Mammary epithelial cell (primary cell): ENCODE data around the gene WTAP.
"Not testable (repeated sequence)": the region's sequence is repeated elsewhere in the genome, so short reads cannot be mapped to it uniquely, and the experiment has no call there.

Source experiments
- EZH2 ChIP-seq: IDR thresholded peaks from 2 replicates; pipeline ENCODE4 v1.6.1; 2012; ENCODE audit warnings: low read length, inconsistent platforms, borderline replicate concordance
- TF ChIP-seq, protein P1 (sequence below), 2 donors: IDR thresholded peaks in 1 of 2; conservative IDR thresholded peaks in 1 of 2; 2 replicates each; pipeline ENCODE4 v1.5.1; 2011 to 2012; ENCODE audit warnings: inconsistent platforms in 2 of 2, low read length in 2 of 2, mild to moderate bottlenecking in 2 of 2, control low read depth in 1 of 2, low read depth in 1 of 2; ENCODE audit not compliant: insufficient read depth in 1 of 2; ENCODE audit errors: extremely low read depth in 1 of 2

DNA sequence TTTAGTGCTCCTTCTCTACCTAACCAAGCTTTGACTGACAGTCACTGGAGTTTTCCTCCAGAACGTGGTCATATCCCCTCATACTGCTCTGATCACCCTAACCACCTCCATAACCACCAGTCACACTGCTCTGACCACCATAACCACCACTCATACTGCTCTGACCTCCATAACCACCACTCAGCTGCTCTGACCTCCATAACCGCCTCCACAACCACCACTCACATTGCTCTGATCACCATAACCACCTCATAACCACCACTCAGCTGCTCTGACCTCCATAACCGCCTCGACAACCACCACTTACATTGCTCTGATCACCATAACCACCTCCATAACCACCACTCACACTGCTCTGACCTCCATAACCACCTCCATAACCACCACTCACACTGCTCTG lies 16.7 kb upstream of the WTAP start:
- TF ChIP-seq, protein P1, sequence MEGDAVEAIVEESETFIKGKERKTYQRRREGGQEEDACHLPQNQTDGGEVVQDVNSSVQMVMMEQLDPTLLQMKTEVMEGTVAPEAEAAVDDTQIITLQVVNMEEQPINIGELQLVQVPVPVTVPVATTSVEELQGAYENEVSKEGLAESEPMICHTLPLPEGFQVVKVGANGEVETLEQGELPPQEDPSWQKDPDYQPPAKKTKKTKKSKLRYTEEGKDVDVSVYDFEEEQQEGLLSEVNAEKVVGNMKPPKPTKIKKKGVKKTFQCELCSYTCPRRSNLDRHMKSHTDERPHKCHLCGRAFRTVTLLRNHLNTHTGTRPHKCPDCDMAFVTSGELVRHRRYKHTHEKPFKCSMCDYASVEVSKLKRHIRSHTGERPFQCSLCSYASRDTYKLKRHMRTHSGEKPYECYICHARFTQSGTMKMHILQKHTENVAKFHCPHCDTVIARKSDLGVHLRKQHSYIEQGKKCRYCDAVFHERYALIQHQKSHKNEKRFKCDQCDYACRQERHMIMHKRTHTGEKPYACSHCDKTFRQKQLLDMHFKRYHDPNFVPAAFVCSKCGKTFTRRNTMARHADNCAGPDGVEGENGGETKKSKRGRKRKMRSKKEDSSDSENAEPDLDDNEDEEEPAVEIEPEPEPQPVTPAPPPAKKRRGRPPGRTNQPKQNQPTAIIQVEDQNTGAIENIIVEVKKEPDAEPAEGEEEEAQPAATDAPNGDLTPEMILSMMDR (conservative IDR thresholded peaks at IDR 0.05 in 1 of 2, IDR thresholded peaks at IDR 0.05 in 1 of 2; ENCODE audit: extremely low read depth in 1 of 2, insufficient read depth in 1 of 2, low read depth in 1 of 2, low read length in 2 of 2): not testable (repeated sequence)
- TF ChIP-seq EZH2: not testable (repeated sequence)
